Bronchial epithelial cell (primary cell): ENCODE measurements around the gene PREX1. TPM values are rescaled to one million over a fixed set of nuclear protein-coding genes. Genes with fewer than 3 reads are reported as not detected.

Experiments used
- DNase-seq: peaks from one replicate; pipeline ENCODE4 v3.0.0-alpha.2; 2010; ENCODE audit warnings: low read depth
- FAIRE-seq: peaks from 2 replicates; lab custom pipeline; 2011; peaks lifted over from hg19 to GRCh38; lab: Jason Lieb, UNC
- H3K27me3 ChIP-seq: 2 replicates; pipeline ENCODE4 v1.5.1; 2011; ENCODE audit warnings: low read length; ENCODE audit not compliant: control insufficient read depth, insufficient read depth
- H3K36me3 ChIP-seq: 2 replicates; pipeline ENCODE4 v1.5.1; 2011; ENCODE audit warnings: low read length; ENCODE audit not compliant: control insufficient read depth, insufficient read depth
- H3K4me3 ChIP-seq: 2 replicates; pipeline ENCODE4 v1.5.1; 2011; ENCODE audit warnings: mild to moderate bottlenecking, low read depth, low read length, control low read depth
- CTCF ChIP-seq: IDR thresholded peaks from 2 replicates; pipeline ENCODE4 v1.5.1; 2011; ENCODE audit warnings: mild to moderate bottlenecking, moderate library complexity, low read length, control low read depth, inconsistent platforms; ENCODE audit not compliant: insufficient read depth, severe bottlenecking
- total RNA-seq: library from RNA; depleted of rRNA; stranded (reverse); fragments of >200 nt; gene quantifications from 2 replicates; pipeline ENCODE4 v1.2.1, GENCODE V29; 2014

PREX1 gene
- total RNA-seq, 1 donor from 2014 or later, result under 0.01 TPM

DNA sequence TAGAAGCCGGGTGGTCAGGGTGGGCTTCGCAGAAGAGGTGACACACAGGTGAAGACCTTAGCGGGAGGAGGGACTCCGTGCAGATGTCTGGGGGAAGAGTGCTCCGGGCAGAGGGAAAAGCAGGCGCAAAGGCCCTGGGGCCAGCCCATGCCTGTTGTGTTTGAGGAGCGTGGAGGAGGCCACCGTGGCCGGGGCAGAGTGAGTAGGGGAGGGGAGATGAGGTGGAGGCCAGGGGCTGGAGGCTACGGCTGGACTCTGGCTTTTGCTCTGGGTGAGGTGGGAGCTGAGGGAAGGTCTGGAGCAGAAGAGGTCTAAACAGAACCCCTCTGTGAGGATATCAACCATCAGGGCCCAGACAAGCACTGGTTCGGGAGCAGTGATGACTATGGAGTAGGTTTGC, 244.0 kb downstream of the PREX1 start:
- Histone ChIP-seq H3K4me3 (no peak overlapping the region), H3K36me3 (no peaks in the 10 kb centered on the region), H3K27me3 (no peaks in the 10 kb centered on the region)
- FAIRE-seq (no peak), DNase-seq (no peak)
- no peak for TF ChIP-seq CTCF

DNA sequence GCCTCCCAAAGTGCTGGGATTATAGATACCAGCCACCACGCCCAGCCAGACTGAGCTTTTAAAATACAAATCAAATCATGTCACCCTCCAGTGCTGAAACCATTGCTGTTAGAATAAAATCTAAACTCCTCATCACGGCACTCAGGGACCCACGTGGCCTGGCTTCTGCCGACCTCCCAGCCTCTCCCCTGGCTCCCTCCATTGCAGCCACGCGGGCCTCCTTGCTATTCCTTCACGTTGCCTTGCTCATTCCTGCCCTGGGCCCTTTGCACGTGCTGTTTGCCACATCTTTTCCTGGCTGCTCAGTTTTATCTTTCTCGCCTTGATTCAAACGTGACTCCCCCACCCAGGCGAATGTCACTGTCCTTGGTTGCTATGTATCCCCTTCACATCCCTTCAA, 244.6 kb downstream of the PREX1 start:
- TF ChIP-seq CTCF, result no peak
- FAIRE-seq (no peak), DNase-seq (no peak)
- Histone ChIP-seq H3K27me3 (no peaks in the 10 kb centered on the region), H3K4me3 (no peak overlapping the region), H3K36me3 (no peaks in the 10 kb centered on the region)

GRCh38 chr20:48582673-48582985, 245.2 kb downstream of the PREX1 start:
- FAIRE-seq, result no peak
- H3K36me3 ChIP-seq, result no peaks in the 10 kb centered on the region
- no peak for TF ChIP-seq CTCF
- no peaks in the 10 kb centered on the region for H3K27me3 ChIP-seq
- H3K4me3 ChIP-seq, result no peak overlapping the region
- DNase-seq, result no peak

- TF ChIP-seq CTCF, result no peak
- FAIRE-seq (no peak), DNase-seq (no peak)
- no peaks in the 10 kb centered on the region for H3K27me3 ChIP-seq
- no peak overlapping the region for H3K4me3 ChIP-seq
- H3K36me3 ChIP-seq, result no peaks in the 10 kb centered on the region
Observed at GRCh38 chr20:48581167-48581566, 246.6 kb downstream of the PREX1 start.

GRCh38 chr20:48578397-48579098, 249.3 kb downstream of the PREX1 start:
- no peak for TF ChIP-seq CTCF
- Histone ChIP-seq H3K4me3 (no peak overlapping the region), H3K27me3 (no peaks in the 10 kb centered on the region), H3K36me3 (no peaks in the 10 kb centered on the region)
- no peak for DNase-seq
- FAIRE-seq, result peak; percentile 64

DNA sequence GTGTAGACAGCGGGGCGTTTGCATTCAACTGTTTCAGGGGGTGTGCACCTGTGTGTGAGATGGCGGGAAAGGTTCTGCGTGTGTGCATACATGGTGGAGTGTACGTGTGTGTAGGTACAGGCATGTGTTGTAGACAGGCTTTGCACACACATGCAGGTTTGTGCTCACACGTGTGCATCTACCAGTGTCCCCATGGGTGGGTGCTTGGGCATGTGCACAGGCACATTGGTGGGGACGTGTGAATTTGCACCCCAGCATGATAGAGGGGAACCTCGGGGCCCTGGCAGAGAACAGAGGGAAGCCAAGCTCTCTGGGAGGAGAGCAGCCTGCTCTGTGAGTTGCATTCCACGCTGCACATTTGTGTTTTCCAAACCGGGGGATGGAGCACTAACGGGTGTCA, 250.2 kb downstream of the PREX1 start:
- FAIRE-seq, result no peak
- Histone ChIP-seq H3K27me3 (no peaks in the 10 kb centered on the region), H3K4me3 (no peak overlapping the region), H3K36me3 (no peaks in the 10 kb centered on the region)
- TF ChIP-seq CTCF, result no peak
- no peak for DNase-seq
